K562 (cell line): ENCODE data around the gene AKT1. TPM values are rescaled to one million over a fixed set of nuclear protein-coding genes. Genes with fewer than 3 reads are reported as not detected.

Experiments
- BRF1 ChIP-seq: IDR thresholded peaks from 3 replicates; pipeline ENCODE4 v1.6.1; 2011; ENCODE audit warnings: borderline replicate concordance, mild to moderate bottlenecking; ENCODE audit not compliant: insufficient read length; ENCODE audit errors: extremely low read depth
- CHD2 ChIP-seq: IDR thresholded peaks from 2 replicates; pipeline ENCODE4 v1.6.1; 2011; ENCODE audit warnings: low read depth, low read length
- EWSR1 ChIP-seq: fragments of 450-650 bp; IDR thresholded peaks from 2 replicates; pipeline ENCODE4 v1.6.1; 2018; ENCODE audit warnings: borderline replicate concordance, mild to moderate bottlenecking, low read depth, moderate library complexity; ENCODE audit not compliant: partially characterized antibody
- HNRNPLL ChIP-seq: fragments of 200-400 bp; formaldehyde crosslinking; IDR thresholded peaks from 2 replicates; pipeline ENCODE4 v1.6.1; 2017; ENCODE audit warnings: low read length, low read depth, mild to moderate bottlenecking; ENCODE audit not compliant: poor library complexity, severe bottlenecking
- HOMEZ ChIP-seq: fragments of 250-450 bp; sonication (Bioruptor Pico); IDR thresholded peaks from 2 replicates; pipeline ENCODE4 v1.4.0; 2020; ENCODE audit warnings: mild to moderate bottlenecking, moderate library complexity
- MECOM ChIP-seq: fragments of 250-450 bp; sonication (Bioruptor Pico); IDR thresholded peaks from 2 replicates; pipeline ENCODE4 v1.8.0; 2022; ENCODE audit warnings: inconsistent platforms
- NEUROD1 ChIP-seq: fragments of 150-350 bp; IDR thresholded peaks from 2 replicates; pipeline ENCODE4 v1.6.1; 2014; ENCODE audit warnings: borderline replicate concordance, low read length, low read depth; ENCODE audit not compliant: partially characterized antibody
- RB1 ChIP-seq: fragments of 450-650 bp; IDR thresholded peaks from 2 replicates; pipeline ENCODE4 v1.6.1; 2017; ENCODE audit warnings: low read depth, mild to moderate bottlenecking
- SNIP1 ChIP-seq: fragments of 450-650 bp; IDR thresholded peaks from 2 replicates; pipeline ENCODE4 v1.7.1; 2017; ENCODE audit warnings: low read depth, mild to moderate bottlenecking
- SP1 ChIP-seq: sonication (generic); formaldehyde crosslinking; IDR thresholded peaks from 2 replicates; pipeline ENCODE4 v1.8.1; 2022; ENCODE audit warnings: mild to moderate bottlenecking, missing genetic modification reagents
- SRF ChIP-seq, 2 experiments: fragments of 250-450, 450-650 bp in 1 of 2; sonication (Bioruptor Pico) in 1 of 2; sonication (generic) in 1 of 2; formaldehyde crosslinking; IDR thresholded peaks; 2 replicates each; pipeline versions ENCODE4 v1.5.0 to v1.5.1; 2020 to 2022; ENCODE audit warnings: mild to moderate bottlenecking in 1 of 2, missing genetic modification reagents in 1 of 2
- SRSF3 ChIP-seq: fragments of 200-400 bp; formaldehyde crosslinking; IDR thresholded peaks from 2 replicates; pipeline ENCODE4 v1.6.1; 2016; ENCODE audit warnings: mild to moderate bottlenecking, low read length, moderate library complexity; ENCODE audit not compliant: insufficient read depth
- TBP ChIP-seq: optimal IDR thresholded peaks from 2 replicates; pipeline ENCODE3; 2011; ENCODE audit warnings: low read depth, low read length, improper control_type of control experiment
- ZBTB1 ChIP-seq: sonication (generic); formaldehyde crosslinking; IDR thresholded peaks from 2 replicates; pipeline ENCODE4 v1.8.1; 2023; ENCODE audit warnings: missing genetic modification reagents, low read depth, mild to moderate bottlenecking, borderline replicate concordance
- ZNF121 ChIP-seq: sonication (generic); formaldehyde crosslinking; conservative IDR thresholded peaks from 2 replicates; pipeline ENCODE4 v1.8.0; 2022; ENCODE audit warnings: missing genetic modification reagents
- ZNF263 ChIP-seq: sonication (generic); formaldehyde crosslinking; IDR thresholded peaks from 2 replicates; pipeline ENCODE4 v1.8.0; 2022; ENCODE audit warnings: mild to moderate bottlenecking, missing genetic modification reagents, borderline replicate concordance
- ZNF583 ChIP-seq: fragments of 250-450 bp; sonication (Bioruptor Pico); IDR thresholded peaks from 2 replicates; pipeline ENCODE4 v1.4.0; 2020
- ZNF584 ChIP-seq: fragments of 200-800 bp; sonication (Bioruptor generic); IDR thresholded peaks from 2 replicates; pipeline ENCODE4 v1.6.1; 2016; ENCODE audit warnings: low read depth, mild to moderate bottlenecking, missing genetic modification characterization, missing compliant biosample characterization
- ZNF592 ChIP-seq: fragments of 450-650 bp; IDR thresholded peaks from 2 replicates; pipeline ENCODE4 v1.6.1; 2017; ENCODE audit warnings: antibody characterized with exemption, mild to moderate bottlenecking
- polyA plus RNA-seq, 8 experiments: library from polyadenylated mRNA; depleted of rRNA in 4 of 8; stranded (reverse) in 5 of 8; unstranded in 3 of 8; fragments of >200 nt; fragmentation: Nextera tagmentation in 2 of 8; fragmentation: Illumina TruSeq in 1 of 8; extraction: Ambion mirVana in 2 of 8; extraction: Trizol in 1 of 8; gene quantifications; 2 replicates each; pipeline versions ENCODE4 v1.2.1 to v1.2.3, GENCODE V29; 2011 to 2014; ENCODE audit warnings: inconsistent platforms in 1 of 8, missing spikeins in 1 of 8
- total RNA-seq, 7 experiments: library from RNA; depleted of rRNA in 6 of 7; stranded (reverse); fragments of >200 nt in 6 of 7; fragmentation: Illumina TruSeq in 2 of 7; extraction: Trizol in 2 of 7; gene quantifications; 2 replicates each; pipeline versions ENCODE4 v1.2.1 to v1.2.3, GENCODE V29; 2011 to 2021; ENCODE audit warnings: low replicate concordance in 1 of 7
- TF ChIP-seq, protein P1 (sequence below): sonication (generic); formaldehyde crosslinking; IDR thresholded peaks from 2 replicates; pipeline ENCODE4 v1.8.1; 2023; ENCODE audit warnings: mild to moderate bottlenecking, missing genetic modification reagents

AKT1 gene
- total and polyA plus RNA-seq, 9 of the 15 experiments (the other 6 are each of a cell fraction or from before 2014, with no cell fraction given), result 0.49 to 132 (median 75.1) TPM

- TF ChIP-seq ZNF583 (CRISPR knock-in tag) (no peak), EWSR1 (no peak), CHD2 (peak; percentile 56), RB1 (peak; percentile 34; the same call in 1 of the 2 replicates), TBP (no peak), SRF (CRISPR knock-in tag; IDR thresholded peaks at IDR 0.05) (peak in 1 of 2 experiments; percentile 69; a peak in 1 of 4 replicates), MECOM (CRISPR knock-in tag) (no peak), SRSF3 (no peak), BRF1 (no peak), ZNF263 (peak; percentile 22; the same call in 1 of the 2 replicates), ZNF584 (CRISPR knock-in tag) (no peak), ZNF121 (CRISPR knock-in tag) (no peak), ZBTB1 (no peak), HNRNPLL (peak; percentile 51), SP1 (CRISPR knock-in tag) (peak; percentile 89), NEUROD1 (peak; percentile 41), HOMEZ (CRISPR knock-in tag) (no peak), ZNF592 (no peak), SNIP1 (no peak)
- TF ChIP-seq, protein P1, sequence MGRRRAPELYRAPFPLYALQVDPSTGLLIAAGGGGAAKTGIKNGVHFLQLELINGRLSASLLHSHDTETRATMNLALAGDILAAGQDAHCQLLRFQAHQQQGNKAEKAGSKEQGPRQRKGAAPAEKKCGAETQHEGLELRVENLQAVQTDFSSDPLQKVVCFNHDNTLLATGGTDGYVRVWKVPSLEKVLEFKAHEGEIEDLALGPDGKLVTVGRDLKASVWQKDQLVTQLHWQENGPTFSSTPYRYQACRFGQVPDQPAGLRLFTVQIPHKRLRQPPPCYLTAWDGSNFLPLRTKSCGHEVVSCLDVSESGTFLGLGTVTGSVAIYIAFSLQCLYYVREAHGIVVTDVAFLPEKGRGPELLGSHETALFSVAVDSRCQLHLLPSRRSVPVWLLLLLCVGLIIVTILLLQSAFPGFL (CRISPR knock-in tag), result no peak
Measured at GRCh38 chr14:104752735-104753527, 42.6 kb downstream of the AKT1 start, which contains the start of gene SIVA1 (continued).
